CD4-positive, alpha-beta T cell treated with Interleukin-6 for 4 hours (primary cell): Measurements from ENCODE around the gene TPI1.
"Not testable (repeated sequence)": the region's sequence is repeated elsewhere in the genome, so short reads cannot be mapped to it uniquely, and the experiment has no call there.

Experiments
- DNase-seq: peaks from one replicate; pipeline ENCODE4 v3.0.0-alpha.2; 2020; ENCODE audit warnings: mixed read lengths

The TPI1 gene

GRCh38 chr12:6849427-6849826 is 17.9 kb upstream of the TPI1 start:
- no peak for DNase-seq

GRCh38 chr12:6849976-6850560 is 17.3 kb upstream of the TPI1 start:
- DNase-seq: no peak

DNA sequence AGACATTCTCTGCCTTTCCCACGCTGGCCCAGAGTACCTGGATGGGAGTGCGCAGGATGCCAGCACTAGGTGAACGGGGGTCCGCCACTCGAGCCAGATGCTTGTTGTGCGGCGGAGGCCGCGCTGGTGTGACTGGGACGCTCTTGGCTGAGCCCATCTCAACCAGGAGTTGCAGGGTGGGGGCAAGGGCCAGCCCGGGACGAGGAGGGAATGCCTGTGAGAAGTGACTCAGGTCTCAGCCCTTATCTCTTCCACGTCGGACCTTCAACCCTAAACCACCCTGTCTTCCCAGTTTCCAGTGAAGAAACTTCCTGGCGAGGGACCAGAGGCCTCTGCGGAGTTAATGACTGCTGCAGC is 16.6 kb upstream of the TPI1 start:
- DNase-seq: no peak

GRCh38 chr12:6851153-6851920 is 16.0 kb upstream of the TPI1 start, which contains the start of gene CDCA3:
Gene CDCA3, minus strand, starts transcription at chr12:6851286. Its CDS starts 334 bp downstream, at chr12:6850952.
- DNase-seq: peak; percentile 91

GRCh38 chr12:6851921-6852650 is 15.2 kb upstream of the TPI1 start, which contains the start of gene USP5:
Gene USP5, plus strand, starts transcription at chr12:6852150. Its CDS starts 30 bp downstream, at chr12:6852180.
- DNase-seq: peak; percentile 99

DNA sequence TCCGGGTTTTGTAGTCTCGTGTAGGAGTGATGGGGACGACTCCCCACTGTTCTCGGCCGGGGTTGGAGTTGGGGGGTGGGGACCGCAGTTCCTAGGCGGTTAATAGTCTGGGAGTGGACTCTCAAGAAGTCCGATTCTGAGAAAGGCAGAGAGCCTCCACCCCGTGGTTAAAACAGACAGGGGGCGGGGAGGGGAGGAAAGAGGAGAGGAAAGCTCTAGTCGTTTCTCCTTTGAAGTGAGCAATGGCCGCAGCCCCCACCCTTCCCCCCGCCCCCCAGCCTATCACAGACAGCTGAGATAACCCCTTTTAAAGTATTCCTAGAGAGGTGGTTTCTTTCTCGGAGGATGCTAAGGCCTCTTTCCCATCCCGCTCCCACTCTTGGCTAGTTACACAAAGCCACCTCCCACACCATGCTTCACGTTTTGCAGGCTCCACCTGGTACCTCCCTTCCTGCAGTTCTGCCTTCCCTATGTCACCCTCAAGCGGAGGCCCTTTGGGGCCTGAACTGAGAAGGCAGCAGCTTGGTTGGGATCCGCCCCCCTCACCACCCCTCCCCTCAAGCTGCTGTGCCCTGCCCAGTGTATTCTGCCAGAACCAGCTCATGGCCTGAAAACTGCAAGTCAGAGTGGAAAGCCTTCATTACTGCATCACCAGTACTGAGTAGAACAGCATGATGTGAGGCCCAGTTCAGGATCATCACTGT is 14.5 kb upstream of the TPI1 start:
- peak; percentile 74 for DNase-seq

DNA sequence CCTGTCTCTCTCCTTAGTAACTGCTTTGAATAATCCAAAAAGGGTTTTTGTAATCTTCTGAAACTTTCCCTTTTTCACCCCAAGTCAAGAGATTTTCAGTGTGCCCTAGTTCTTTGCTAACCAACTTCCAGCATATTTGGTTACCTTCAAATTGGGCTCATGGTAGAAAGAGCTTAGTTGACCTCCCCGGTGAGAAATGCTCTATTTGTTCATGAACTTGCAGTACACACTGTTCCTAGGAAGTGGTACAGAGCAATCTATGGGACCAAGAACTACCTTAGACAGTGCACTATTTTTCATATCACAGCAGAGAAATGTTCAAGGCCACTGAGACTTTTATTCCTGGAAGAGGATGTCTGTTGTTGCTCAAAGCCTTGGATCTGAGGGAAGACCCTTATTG is 13.7 kb upstream of the TPI1 start:
- no peak for DNase-seq

DNA sequence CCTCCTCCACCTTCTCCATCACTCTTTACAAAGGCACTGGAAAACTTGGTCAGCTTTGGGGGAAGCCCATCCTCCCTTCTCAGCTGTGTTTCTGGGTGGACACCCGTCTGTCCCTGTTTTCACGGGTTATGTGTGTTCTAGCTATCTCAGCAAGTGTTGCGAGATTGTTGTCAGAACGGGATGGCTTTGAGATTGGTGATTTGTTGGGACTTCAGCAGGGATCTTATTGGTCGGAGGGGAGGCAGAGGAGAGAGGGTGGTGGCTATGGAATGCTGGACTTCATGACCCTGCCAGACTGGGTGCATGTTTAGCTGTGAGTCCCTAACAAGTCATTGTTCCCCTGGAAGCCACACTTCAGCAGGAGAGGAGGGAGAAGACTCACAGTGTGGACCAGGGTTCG is 13.3 kb upstream of the TPI1 start:
- DNase-seq: no peak

DNA sequence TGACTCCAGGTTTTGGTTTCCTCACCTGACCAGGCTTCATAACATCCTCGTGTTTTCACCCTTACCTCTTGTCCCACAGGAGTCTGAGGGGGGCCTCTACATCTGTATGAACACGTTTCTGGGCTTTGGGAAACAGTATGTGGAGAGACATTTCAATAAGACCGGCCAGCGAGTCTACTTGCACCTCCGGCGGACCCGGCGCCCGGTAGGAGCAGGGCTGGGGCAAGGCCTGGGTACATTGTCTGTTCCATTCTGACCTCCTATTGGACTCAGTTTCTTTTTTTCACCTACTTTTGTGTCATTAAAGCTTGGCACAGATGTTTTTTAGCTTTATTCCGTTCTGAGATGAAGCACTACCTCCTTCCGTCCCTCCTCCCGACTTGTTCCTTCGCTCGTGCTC is 12.0 kb upstream of the TPI1 start:
- DNase-seq: no peak

GRCh38 chr12:6858799-6859198 is 8.5 kb upstream of the TPI1 start:
- no peak for DNase-seq

DNA sequence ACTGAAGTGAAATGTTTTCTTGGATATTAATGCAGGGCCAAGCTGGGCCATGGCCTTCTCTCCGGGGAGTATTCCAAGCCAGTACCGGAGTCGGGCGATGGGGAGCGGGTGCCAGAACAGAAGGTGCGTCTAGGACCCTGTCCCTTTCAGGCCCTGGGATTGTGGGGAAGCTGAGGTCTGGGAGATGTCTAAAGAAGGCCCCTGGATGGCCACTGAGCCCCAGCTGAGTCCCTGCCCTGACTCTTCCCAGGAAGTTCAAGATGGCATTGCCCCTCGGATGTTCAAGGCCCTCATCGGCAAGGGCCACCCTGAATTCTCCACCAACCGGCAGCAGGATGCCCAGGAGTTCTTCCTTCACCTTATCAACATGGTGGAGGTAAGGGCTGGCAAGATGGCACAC is 7.2 kb upstream of the TPI1 start:
- no peak for DNase-seq

GRCh38 chr12:6860942-6861341 is 6.4 kb upstream of the TPI1 start:
- no peak for DNase-seq

DNA sequence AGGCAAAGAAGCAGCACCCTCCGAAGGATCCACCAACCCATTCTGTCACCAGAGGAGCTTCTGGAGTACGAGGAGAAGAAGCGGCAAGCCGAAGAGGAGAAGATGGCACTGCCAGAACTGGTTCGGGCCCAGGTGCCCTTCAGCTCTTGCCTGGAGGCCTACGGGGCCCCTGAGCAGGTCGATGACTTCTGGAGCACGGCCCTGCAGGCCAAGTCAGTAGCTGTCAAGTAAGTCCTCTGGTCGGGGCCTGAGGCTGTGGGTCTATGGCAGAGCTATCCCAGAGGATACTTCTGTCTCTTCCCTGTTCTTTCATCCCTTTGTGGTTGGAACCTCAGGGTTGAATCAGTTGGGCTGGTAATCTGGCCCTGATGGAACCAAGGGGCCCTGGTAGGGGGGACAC is 5.9 kb upstream of the TPI1 start:
- DNase-seq: no peak

GRCh38 chr12:6863033-6863432 is 4.3 kb upstream of the TPI1 start:
- DNase-seq: no peak

DNA sequence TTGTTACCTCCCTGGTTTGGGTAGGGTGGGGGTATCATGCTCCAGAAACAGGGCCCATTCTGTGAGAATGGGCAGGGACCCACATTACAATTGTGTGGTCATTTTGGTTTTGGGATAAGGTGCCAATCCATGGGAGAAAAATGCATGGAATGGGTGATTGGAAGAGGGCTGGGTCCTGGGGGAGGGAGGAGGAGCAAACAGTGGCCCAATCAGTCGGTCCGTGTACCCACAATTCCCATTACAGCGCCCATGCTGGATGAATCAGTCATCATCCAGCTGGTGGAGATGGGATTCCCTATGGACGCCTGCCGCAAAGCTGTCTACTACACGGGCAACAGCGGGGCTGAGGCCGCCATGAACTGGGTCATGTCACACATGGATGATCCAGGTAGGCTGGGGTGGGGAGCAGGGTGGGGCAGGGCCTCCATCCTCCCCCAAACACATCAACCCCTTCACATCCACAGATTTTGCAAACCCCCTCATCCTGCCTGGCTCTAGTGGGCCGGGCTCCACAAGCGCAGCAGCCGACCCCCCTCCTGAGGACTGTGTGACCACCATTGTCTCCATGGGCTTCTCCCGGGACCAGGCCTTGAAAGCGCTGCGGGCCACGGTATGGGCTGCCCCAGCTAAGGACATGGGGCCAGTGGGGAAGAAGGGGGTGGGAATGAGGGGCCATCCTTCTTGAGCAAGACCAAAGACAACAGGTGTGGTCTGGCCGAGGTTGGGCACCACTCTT is 3.6 kb upstream of the TPI1 start:
- no peak for DNase-seq

DNA sequence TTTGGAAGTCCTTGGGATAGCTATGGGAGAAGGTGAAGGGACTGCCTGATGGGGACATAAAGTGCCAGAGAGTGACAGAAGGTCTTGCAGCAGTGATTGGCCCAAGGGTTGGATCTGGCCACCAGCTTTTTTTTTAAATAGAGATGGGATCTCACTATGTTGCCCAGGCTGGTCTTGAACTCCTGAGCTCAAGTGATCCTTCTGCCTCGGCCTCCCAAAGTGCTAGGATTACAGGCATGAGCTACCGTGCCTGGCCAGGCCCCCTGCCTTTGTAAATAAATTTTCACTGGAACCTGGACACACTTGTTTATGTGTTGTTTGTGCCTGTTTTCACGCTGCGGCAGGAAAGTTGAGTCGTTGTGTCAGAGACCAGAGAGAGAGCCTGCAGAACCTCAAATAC is 2.0 kb upstream of the TPI1 start:
- not testable (repeated sequence) for DNase-seq

- no peak for DNase-seq
These were observed 990 bp upstream of the TPI1 start for GRCh38 chr12:6866163-6866919.

DNA sequence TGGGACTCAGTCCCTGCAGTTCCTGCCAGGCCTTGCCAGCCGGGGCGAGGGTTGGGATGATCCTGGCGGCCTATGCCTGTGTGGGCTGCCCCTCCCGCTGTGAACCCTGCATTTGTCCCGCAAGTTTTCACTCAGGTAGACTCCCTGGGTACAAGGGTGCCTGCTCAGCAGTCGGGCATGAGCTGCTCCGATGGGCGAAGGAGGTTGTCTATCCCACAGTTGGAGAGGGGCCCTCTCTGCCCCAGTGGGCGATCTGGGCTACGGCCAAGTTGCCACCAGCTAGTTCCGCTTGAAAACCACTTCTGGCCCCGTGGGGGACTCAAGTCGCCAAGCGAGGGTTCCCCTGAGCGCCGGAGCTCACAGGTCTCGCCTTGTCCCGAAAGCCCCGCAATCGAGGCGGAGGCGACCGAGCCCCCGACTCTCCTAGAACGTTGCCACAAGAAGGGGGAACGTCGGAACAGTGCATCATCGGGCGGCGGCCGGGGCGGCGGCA is 365 bp upstream of the TPI1 start:
- DNase-seq: no peak

DNA sequence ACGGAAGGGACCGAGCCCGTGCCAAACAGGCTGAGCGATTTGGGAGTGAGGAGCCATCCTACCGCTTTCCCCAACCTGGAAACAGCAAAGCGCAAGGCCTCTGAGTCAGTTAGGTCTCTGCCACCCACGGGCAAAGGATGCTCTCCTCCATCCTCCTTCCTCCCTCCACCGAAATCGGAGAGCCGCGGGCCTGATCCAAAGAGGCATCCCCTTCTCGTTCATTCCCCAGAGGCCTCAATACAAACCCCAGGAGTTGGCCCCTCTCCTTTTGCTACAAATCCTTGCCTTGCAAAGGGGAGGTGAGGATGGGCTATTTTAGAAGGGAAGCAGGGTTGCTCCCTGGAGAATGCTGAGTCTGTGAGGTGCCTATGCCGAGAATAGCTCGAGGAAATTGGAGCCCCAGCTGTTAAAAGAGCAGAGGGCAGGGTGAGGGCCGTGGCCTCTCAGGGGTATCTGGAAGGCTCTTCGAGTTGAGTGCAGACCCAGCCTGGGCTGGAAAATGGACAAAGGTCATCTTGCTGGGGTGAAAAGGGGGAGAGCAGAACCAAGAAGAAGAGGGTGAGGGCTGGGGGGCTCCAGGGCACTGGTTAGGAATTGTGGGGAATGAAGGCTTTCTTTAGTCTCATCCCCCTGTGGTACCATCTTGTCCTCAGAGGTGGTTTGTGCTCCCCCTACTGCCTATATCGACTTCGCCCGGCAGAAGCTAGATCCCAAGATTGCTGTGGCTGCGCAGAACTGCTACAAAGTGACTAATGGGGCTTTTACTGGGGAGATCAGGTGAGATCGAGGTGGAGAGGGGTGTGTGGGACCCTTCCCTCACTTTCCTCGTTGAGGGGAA is 1.1 kb downstream of the TPI1 start:
- peak; percentile 13 for DNase-seq
